Mucosa of descending colon (tissue), 3 donors: Measurements from ENCODE around the gene RPL21. TPM values are rescaled to one million over a fixed set of nuclear protein-coding genes. Genes with fewer than 3 reads are reported as not detected.
A peak's percentile ranks its signal among the peaks of the same experiment; 100 is the strongest.
"Not testable (repeated sequence)": the region's sequence is repeated elsewhere in the genome, so short reads cannot be mapped to it uniquely, and the experiment has no call there.

Experiments
- ATAC-seq: fragments of 200-7000 bp; cut with Tn5 transposase; one replicate; pipeline ENCODE4 v1.9.1; 2020; ENCODE audit warnings: mild to moderate bottlenecking, moderate library complexity
- DNase-seq, 3 donors: peaks; one replicate each; pipeline ENCODE4 v3.0.0-alpha.2; 2020
- H3K36me3 ChIP-seq: fragments of 200-600 bp; one replicate; pipeline ENCODE4 v1.8.0; 2021; ENCODE audit warnings: low read depth, mild to moderate bottlenecking
- H3K4me1 ChIP-seq: fragments of 200-600 bp; one replicate; pipeline ENCODE4 v1.8.0; 2021; ENCODE audit warnings: low read depth, mild to moderate bottlenecking
- H3K4me3 ChIP-seq: fragments of 200-600 bp; one replicate; pipeline ENCODE4 v1.8.0; 2021; ENCODE audit warnings: mild to moderate bottlenecking
- H3K9me3 ChIP-seq: fragments of 200-600 bp; one replicate; pipeline ENCODE4 v1.8.0; 2021; ENCODE audit warnings: mild to moderate bottlenecking
- intact Hi-C, 2 donors: fragments of 100-400 bp; cut with DNase I in 1 of 2; cut with micrococcal nuclease in 1 of 2; formaldehyde crosslinking; loops; one replicate each; pipeline versions ENCODE4 v1.11.0 to v1.11.1; 2022; cut with DNase I, micrococcal nuclease
- total RNA-seq, 3 donors: library from RNA; stranded (reverse); fragmentation: NEBNext Ultra II Directional in 2 of 3; extraction: Animal tissue kit (Norgen Biotek cat#: 25700) in 2 of 3; gene quantifications; one replicate each; pipeline versions ENCODE4 v1.2.1 to v1.2.4, GENCODE V29; 2021 to 2023
- TF ChIP-seq, protein P1 (sequence below): fragments of 200-600 bp; IDR thresholded peaks from one replicate; pipeline ENCODE4 v1.8.0; 2022; ENCODE audit warnings: antibody characterized with exemption, mild to moderate bottlenecking
- donor health status: DM: no; HTN: no; CAD: no; lungs with moderate emphysema.
- donor health status: DM: no; HTN: no; CAD: no.
- donor health status: DM: no; HTN: yes; CAD: no.

RPL21 gene
- total RNA-seq, 3 donors from 2014 or later: 721 to 896 (median 791) TPM

DNA sequence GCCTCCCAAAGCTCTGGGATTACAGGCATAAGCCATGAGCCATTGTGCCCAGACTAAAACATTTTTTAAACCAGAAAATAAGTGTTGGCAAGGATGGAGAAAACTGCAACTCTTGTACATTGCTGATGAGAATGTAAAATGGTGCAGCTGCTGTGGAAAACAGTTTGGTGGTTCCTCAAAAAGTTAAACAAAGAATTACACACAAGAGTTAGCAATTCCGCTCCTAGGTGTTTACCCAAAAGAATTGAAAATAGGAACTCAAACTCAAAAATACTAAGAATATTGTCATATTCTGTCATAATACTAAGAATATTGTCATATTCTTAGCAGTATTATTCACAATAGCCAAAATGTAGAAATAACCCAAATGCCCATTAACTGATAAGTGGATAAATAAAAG is 40.1 kb upstream of the RPL21 start:
- intact Hi-C loops: no loop called here
- Histone ChIP-seq H3K36me3 (no peaks in the 10 kb centered on the region), H3K9me3 (no peaks in the 10 kb centered on the region), H3K4me3 (no peak overlapping the region), H3K4me1 (no peaks in the 10 kb centered on the region)
- DNase-seq (no peak), ATAC-seq (no peak)
- TF ChIP-seq, protein P1, sequence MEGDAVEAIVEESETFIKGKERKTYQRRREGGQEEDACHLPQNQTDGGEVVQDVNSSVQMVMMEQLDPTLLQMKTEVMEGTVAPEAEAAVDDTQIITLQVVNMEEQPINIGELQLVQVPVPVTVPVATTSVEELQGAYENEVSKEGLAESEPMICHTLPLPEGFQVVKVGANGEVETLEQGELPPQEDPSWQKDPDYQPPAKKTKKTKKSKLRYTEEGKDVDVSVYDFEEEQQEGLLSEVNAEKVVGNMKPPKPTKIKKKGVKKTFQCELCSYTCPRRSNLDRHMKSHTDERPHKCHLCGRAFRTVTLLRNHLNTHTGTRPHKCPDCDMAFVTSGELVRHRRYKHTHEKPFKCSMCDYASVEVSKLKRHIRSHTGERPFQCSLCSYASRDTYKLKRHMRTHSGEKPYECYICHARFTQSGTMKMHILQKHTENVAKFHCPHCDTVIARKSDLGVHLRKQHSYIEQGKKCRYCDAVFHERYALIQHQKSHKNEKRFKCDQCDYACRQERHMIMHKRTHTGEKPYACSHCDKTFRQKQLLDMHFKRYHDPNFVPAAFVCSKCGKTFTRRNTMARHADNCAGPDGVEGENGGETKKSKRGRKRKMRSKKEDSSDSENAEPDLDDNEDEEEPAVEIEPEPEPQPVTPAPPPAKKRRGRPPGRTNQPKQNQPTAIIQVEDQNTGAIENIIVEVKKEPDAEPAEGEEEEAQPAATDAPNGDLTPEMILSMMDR: no peak

DNA sequence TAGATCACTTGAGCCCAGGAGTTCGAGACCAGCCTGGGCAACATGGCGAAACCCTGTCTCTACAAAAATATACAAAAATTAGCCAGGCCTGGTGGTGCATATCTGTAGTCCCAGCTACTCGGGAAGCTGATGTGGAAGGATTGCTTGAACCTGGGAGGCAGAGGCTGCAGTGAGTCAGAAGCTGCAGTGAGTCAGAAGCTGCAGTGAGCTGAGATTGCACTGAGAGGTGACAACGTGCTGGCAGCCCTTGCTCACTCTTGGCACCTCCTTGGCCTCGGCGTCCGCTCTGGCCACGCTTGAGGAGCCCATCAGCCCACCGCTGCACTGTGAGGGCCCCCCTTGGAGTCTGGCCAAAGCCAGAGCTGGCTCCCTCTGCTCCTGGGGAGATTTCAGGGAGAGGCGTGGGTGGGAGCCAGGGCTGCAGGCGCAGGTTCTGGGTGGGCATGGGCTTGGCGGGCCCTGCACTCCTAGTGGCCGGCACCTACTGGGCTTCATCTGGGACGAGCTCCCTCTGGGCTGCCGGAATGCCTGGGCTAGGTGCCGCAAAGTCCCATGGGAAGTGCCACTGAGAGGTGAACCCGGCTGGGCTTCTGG is 39.5 kb upstream of the RPL21 start:
- no peak for ATAC-seq
- intact Hi-C loops: no loop called here
- Histone ChIP-seq H3K4me1 (no peaks in the 10 kb centered on the region), H3K9me3 (no peaks in the 10 kb centered on the region), H3K4me3 (no peak overlapping the region), H3K36me3 (no peaks in the 10 kb centered on the region)
- TF ChIP-seq, protein P1: no peak
- DNase-seq: no peak

DNA sequence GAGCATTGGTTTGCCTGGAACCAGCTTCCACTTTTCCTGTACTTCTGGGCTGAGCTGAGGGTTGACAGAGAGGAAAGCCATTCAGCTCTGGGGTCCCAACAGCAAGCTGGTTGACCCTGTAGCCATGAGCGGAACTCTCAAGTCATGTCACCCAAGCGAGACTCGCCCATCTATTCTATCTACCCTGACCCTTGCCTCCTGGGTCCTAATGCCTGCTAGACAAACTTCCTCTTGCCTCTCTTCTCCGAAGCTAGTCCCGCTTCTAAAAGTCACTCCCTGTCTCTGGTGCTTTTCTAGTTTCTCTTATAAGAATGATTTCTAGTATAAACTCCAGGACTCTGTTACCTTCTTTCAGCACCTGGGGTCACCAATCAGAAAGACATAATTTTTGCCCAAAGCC is 38.0 kb upstream of the RPL21 start:
- intact Hi-C loops, H3K9me3 ChIP-seq, H3K4me1 ChIP-seq, H3K4me3 ChIP-seq, ATAC-seq, DNase-seq, H3K36me3 ChIP-seq: not testable (repeated sequence)

DNA sequence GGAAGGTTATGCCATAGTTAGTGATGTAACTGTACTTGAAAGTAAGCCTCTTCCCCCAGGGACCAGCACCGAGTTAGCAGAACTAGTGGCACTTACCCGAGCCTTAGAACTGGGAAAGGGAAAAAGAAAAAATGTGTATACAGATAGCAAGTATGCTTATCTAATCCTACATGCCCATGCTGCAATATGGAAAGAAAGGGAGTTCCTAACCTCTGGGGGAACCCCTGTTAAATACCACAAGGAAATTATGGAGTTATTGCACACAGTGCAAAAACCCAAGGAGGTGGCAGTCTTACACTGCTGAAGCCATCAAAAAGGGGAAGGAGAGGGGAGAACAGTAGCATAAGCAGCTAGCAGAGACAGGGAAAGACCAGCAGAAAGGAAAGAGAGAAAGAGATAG is 33.6 kb upstream of the RPL21 start:
- H3K9me3 ChIP-seq, H3K36me3 ChIP-seq, intact Hi-C loops, ATAC-seq, DNase-seq, H3K4me3 ChIP-seq, H3K4me1 ChIP-seq: not testable (repeated sequence)

DNA sequence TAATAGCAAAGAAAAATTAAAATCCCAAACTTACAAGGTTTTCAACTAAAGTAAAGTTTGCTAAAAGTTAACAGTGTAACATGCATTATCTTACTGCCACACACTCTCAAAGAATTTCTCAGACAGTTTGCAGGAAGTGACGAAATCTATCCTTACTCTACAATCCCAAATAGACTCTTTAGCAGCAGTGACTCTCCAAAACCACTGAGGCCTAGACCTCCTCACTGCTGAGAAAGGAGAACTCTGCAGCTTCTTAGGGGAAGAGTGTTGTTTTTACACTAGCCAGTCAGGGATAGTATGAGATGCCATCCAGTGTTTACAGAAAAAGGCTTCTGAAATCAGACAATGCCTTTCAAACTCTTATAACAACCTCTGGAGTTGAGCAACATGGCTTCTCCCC is 32.5 kb upstream of the RPL21 start:
- H3K36me3 ChIP-seq, ATAC-seq, H3K4me3 ChIP-seq, intact Hi-C loops, H3K9me3 ChIP-seq, DNase-seq, H3K4me1 ChIP-seq: not testable (repeated sequence)

DNA sequence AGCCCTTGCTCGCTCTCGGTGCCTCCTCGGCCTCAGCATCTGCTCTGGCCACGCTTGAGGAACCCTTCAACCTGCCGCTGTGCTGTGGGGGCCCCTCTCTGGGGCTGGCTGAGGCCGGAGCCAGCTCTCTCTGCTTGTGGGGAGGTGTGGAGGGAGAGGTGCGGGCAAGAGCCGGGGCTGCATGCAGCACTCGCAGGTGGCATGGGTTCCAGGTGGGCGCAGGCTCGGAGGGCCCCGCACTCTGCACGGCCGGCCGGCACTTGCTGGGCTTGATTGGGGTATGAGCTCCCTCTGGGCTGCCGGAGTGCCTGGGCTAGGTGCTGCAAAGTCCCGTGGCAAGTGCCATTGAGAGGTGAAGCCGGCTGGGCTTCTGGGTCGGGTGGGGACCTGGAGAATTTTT is 31.7 kb upstream of the RPL21 start:
- DNase-seq: no peak
- Histone ChIP-seq H3K4me1 (no peaks in the 10 kb centered on the region), H3K9me3 (no peaks in the 10 kb centered on the region), H3K4me3 (no peak overlapping the region), H3K36me3 (no peaks in the 10 kb centered on the region)
- intact Hi-C loops: no loop called here
- no peak for ATAC-seq
- TF ChIP-seq, protein P1: no peak

DNA sequence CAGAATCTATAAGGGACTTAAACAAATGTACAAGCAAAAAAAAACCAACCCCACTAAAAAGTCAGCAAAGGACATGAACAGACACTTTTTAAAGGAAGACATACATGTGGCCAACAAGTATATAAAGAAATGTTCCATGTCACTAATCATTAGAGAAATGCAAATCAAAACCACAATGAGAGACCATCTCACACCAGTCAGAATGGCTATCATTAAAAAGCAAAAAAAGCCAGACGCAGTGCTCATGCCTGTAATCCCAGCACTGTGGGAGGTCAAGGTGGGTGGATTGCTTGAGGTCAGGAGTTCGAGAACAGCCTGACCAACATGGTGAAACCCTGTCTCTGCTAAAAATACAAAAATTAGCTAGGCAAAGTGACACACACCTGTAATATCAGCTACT is 29.3 kb upstream of the RPL21 start:
- H3K4me1 ChIP-seq, H3K4me3 ChIP-seq, ATAC-seq, DNase-seq, H3K9me3 ChIP-seq, H3K36me3 ChIP-seq, intact Hi-C loops: not testable (repeated sequence)

DNA sequence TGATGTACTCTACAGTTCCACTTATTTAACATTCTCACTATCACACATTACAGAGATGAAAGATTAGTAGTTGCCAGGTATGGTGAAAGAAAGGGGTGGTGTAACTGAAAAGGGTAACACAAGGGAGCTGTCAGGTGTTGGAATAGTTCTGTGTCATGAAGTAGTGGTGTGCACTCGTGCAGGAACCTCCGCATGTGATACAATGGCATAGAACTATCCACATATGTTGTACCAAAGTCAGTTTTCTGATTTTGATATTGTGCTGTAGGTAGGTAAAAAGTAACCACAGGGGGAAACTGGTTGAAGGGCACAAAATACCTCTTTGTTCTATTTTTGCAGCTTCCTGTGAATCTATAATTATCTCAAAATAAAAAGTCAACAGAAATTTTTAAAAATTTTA is 24.4 kb upstream of the RPL21 start:
- Histone ChIP-seq H3K36me3 (no peaks in the 10 kb centered on the region), H3K4me3 (no peak overlapping the region), H3K9me3 (no peaks in the 10 kb centered on the region), H3K4me1 (no peaks in the 10 kb centered on the region)
- ATAC-seq (peak; percentile 23), DNase-seq (no peak)
- TF ChIP-seq, protein P1: no peak
- intact Hi-C loops: no loop called here
